NT2/D1 (cell line): ENCODE results near the gene ALOXE3.

Source experiments
- DNase-seq: peaks from one replicate; pipeline ENCODE4 v3.0.0-alpha.2; 2011; ENCODE audit warnings: low read depth, low spot score
- H3K27me3 ChIP-seq: 2 replicates; pipeline ENCODE4 v1.6.0; 2011; ENCODE audit warnings: mild to moderate bottlenecking; ENCODE audit not compliant: insufficient read length, insufficient read depth
- H3K36me3 ChIP-seq: 2 replicates; pipeline ENCODE4 v1.6.1; 2011; ENCODE audit warnings: mild to moderate bottlenecking, low read length, mixed read lengths; ENCODE audit not compliant: insufficient read depth, insufficient read length
- H3K4me1 ChIP-seq: 2 replicates; pipeline ENCODE4 v1.5.1; 2011; ENCODE audit not compliant: insufficient read depth, insufficient read length
- H3K4me3 ChIP-seq: 2 replicates; pipeline ENCODE4 v1.5.1; 2011; ENCODE audit warnings: low read depth; ENCODE audit not compliant: insufficient read length
- H3K9ac ChIP-seq: 2 replicates; pipeline ENCODE4 v1.6.0; 2011; ENCODE audit warnings: low read depth; ENCODE audit not compliant: insufficient read length
- H3K9me3 ChIP-seq: 2 replicates; pipeline ENCODE4 v1.5.1; 2011; ENCODE audit warnings: mild to moderate bottlenecking, low read length; ENCODE audit not compliant: insufficient read depth
- SUZ12 ChIP-seq: IDR thresholded peaks from 2 replicates; pipeline ENCODE4 v1.6.1; 2011; ENCODE audit not compliant: insufficient read length, insufficient read depth; ENCODE audit errors: extremely low read depth
- YY1 ChIP-seq: IDR thresholded peaks from 2 replicates; pipeline ENCODE4 v1.6.1; 2011; ENCODE audit not compliant: insufficient read length, insufficient read depth
- ZNF274 ChIP-seq: IDR thresholded peaks from 2 replicates; pipeline ENCODE4 v1.6.1; 2011; ENCODE audit warnings: mild to moderate bottlenecking, low read depth, low read length

Gene ALOXE3

GRCh38 chr17:8153525-8153956 lies 35.2 kb upstream of the ALOXE3 start:
- Histone ChIP-seq H3K36me3 (peaks cover 19% of the 10 kb centered on the region), H3K4me1 (peaks cover 9% of the 10 kb centered on the region), H3K9ac (no peak overlapping the region), H3K4me3 (no peak overlapping the region), H3K9me3 (no peaks in the 10 kb centered on the region), H3K27me3 (no peaks in the 10 kb centered on the region)
- no peak for DNase-seq
- TF ChIP-seq YY1 (no peak), ZNF274 (no peak), SUZ12 (no peak)

- Histone ChIP-seq H3K4me1 (peaks cover 9% of the 10 kb centered on the region), H3K9ac (no peak overlapping the region), H3K4me3 (no peak overlapping the region), H3K9me3 (no peaks in the 10 kb centered on the region), H3K36me3 (peaks cover 21% of the 10 kb centered on the region), H3K27me3 (no peaks in the 10 kb centered on the region)
- TF ChIP-seq YY1 (no peak), SUZ12 (no peak), ZNF274 (no peak)
- no peak for DNase-seq
These were observed 34.7 kb upstream of the ALOXE3 start for GRCh38 chr17:8153031-8153451.

GRCh38 chr17:8152112-8152775 lies 33.9 kb upstream of the ALOXE3 start, which contains the start of gene PER1:
PER1 (minus strand) TSS chr17:8152404; CDS start chr17:8150706, 1,698 bp downstream.
- Histone ChIP-seq H3K9ac (peak within 1 kb of the TSS; percentile 90), H3K4me1 (peaks cover 9% of the 10 kb centered on the region)
- no peak for TF ChIP-seq SUZ12
- no peak for TF ChIP-seq ZNF274
- no peak for TF ChIP-seq YY1

GRCh38 chr17:8151641-8152111 lies 33.4 kb upstream of the ALOXE3 start:
- no peak for TF ChIP-seq SUZ12
- TF ChIP-seq YY1: no peak
- no peak for TF ChIP-seq ZNF274
- Histone ChIP-seq H3K36me3 (peaks cover 35% of the 10 kb centered on the region), H3K4me3 (peak overlapping the region; percentile 90), H3K9ac (peak overlapping the region; percentile 90), H3K27me3 (no peaks in the 10 kb centered on the region), H3K9me3 (no peaks in the 10 kb centered on the region), H3K4me1 (peaks cover 9% of the 10 kb centered on the region)
- no peak for DNase-seq

More at GRCh38 chr17:8152112-8152775, 33.9 kb upstream of the ALOXE3 start, which contains the start of gene PER1:
- H3K36me3 ChIP-seq: peaks cover 29% of the 10 kb centered on the region
- H3K9me3 ChIP-seq: no peaks in the 10 kb centered on the region
- DNase-seq: no peak
- H3K4me3 ChIP-seq: peak within 1 kb of the TSS; percentile 90
- no peaks in the 10 kb centered on the region for H3K27me3 ChIP-seq

GRCh38 chr17:8151120-8151640 lies 32.9 kb upstream of the ALOXE3 start:
- peak overlapping the region; percentile 90 for H3K4me3 ChIP-seq
- peaks cover 9% of the 10 kb centered on the region for H3K4me1 ChIP-seq
- DNase-seq: no peak

GRCh38 chr17:8150194-8151119 lies 32.1 kb upstream of the ALOXE3 start:
- Histone ChIP-seq H3K4me1 (peaks cover 9% of the 10 kb centered on the region), H3K36me3 (peaks cover 47% of the 10 kb centered on the region), H3K4me3 (peak overlapping the region; percentile 90), H3K9ac (peak overlapping the region; percentile 57), H3K27me3 (no peaks in the 10 kb centered on the region), H3K9me3 (no peaks in the 10 kb centered on the region)
- DNase-seq: no peak
- no peak for TF ChIP-seq SUZ12
- no peak for TF ChIP-seq ZNF274
- TF ChIP-seq YY1: no peak

More at GRCh38 chr17:8151120-8151640, 32.9 kb upstream of the ALOXE3 start:
- peak overlapping the region; percentile 90 for H3K9ac ChIP-seq
- H3K36me3 ChIP-seq: peaks cover 40% of the 10 kb centered on the region
- TF ChIP-seq SUZ12 (no peak), ZNF274 (no peak), YY1 (no peak)
- no peaks in the 10 kb centered on the region for H3K27me3 ChIP-seq
- no peaks in the 10 kb centered on the region for H3K9me3 ChIP-seq
